ENCODE data around the gene CCAR1.
"Not testable (repeated sequence)": the region's sequence is repeated elsewhere in the genome, so short reads cannot be mapped to it uniquely, and the experiment has no call there.

Gene CCAR1

GRCh38 chr10:68816796-68817412, 95.9 kb downstream of the CCAR1 start:
- no peak for TF ChIP-seq CTCF (conservative IDR thresholded peaks at IDR 0.05; ENCODE audit: low read depth, low read length)
- DNase-seq (ENCODE audit: low read depth): no peak

GRCh38 chr10:68820359-68820758, 99.3 kb downstream of the CCAR1 start:
- DNase-seq (ENCODE audit: low read depth); H3K4me3 ChIP-seq (ENCODE audit: low read depth, low read length): not testable (repeated sequence)

More at GRCh38 chr10:68816796-68817412, 95.9 kb downstream of the CCAR1 start:
- H3K4me3 ChIP-seq (ENCODE audit: low read depth, low read length): no peak overlapping the region

DNA sequence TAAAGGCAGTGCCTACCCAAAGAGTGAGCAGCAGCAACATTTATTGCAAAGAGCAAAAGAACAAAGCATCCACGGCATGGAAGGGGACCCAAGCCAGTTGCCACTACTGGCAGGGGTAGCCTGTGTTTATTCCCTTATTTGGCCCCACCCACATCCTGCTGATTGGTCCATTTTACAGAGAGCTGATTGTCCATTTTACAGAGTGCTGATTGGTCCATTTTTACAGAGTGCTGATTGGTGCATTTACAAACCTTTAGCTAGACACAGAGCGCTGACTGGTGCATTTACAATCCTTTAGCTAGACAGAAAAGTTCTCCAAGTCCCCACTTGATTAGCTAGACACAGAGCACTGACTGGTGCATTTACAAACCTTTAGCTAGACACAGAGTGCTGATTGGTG, 101.6 kb downstream of the CCAR1 start:
- DNase-seq (ENCODE audit: low read depth); H3K4me3 ChIP-seq (ENCODE audit: low read depth, low read length): not testable (repeated sequence)

DNA sequence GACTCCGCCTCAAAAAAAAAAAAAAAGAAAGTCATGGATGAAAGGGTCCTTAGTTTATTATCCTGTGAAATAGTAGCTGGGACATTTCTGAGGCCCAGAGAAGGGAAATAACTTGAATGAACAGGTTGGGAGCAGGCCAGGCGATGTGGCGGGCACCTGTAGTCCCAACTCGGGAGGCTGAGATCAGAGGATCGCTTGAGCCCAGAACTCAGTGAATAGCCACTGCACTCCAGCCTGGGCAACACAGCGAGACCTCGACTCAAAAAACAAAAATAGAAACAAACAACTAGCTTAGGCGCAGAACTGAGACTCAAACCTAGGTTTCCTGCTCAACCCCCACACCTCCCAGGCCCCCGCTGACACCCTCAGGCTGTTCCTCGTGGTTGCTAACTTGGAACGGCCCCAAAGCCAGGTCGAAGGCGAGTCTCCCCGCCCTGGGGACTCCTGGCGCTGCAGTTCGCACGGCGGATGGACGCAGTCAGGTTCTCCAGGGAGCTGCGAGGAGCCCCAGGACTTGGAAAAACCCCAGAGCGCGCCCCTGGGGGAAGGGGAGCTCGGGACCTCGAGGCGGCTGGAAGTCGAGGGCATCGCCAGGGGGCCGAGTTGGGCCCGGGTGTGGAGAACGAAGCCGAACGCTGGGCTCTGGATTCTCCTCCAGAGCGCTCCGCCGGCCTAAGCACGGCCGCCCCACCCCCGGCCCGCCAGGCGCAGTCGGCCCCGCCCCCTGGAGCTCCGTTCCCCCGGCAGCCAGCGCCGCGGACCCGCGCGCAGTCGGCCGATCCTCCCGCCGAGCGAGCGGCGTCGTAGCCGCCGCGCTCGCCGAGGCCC, 105.9 kb downstream of the CCAR1 start, which contains the start of gene STOX1:
Gene STOX1, plus strand, starts transcription at position 768 of the 828 bp plus-strand sequence. CDS start 93 bp downstream, outside the sequence.
- H3K4me3 ChIP-seq (ENCODE audit: low read depth, low read length): peak within 1 kb of the TSS; percentile 58
- peak; percentile 58 for DNase-seq (ENCODE audit: low read depth)
- no peak for TF ChIP-seq CTCF (conservative IDR thresholded peaks at IDR 0.05; ENCODE audit: low read depth, low read length)

DNA sequence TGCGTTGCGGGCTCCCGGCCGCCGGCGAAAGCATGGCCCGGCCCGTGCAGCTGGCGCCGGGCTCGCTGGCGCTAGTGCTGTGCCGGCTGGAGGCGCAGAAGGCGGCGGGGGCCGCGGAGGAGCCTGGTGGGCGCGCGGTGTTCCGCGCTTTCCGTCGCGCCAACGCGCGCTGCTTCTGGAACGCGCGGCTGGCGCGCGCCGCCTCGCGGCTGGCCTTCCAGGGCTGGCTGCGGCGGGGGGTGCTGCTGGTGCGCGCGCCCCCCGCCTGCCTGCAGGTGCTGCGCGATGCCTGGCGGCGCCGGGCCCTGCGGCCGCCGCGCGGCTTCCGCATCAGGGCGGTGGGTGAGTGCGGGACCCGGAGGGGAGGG, 106.5 kb downstream of the CCAR1 start:
- DNase-seq (ENCODE audit: low read depth): not testable (repeated sequence)
- peak overlapping the region; percentile 58 for H3K4me3 ChIP-seq (ENCODE audit: low read depth, low read length)

DNA sequence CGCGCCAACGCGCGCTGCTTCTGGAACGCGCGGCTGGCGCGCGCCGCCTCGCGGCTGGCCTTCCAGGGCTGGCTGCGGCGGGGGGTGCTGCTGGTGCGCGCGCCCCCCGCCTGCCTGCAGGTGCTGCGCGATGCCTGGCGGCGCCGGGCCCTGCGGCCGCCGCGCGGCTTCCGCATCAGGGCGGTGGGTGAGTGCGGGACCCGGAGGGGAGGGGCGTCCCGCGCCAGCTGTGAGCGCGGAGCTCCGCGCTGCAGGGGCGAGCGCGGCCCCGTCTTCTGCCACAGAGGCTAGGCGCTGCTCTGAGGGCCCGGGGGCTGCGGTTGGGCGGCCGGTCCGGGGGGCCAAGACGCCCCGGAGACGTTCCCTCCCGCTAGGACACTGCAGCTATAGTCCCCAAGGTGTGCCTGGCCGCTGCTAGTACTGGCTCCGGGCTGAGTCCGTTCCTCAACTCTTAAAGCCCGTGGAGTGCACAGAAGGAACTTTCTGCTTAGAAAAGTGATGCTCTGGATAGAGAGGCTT, 107.1 kb downstream of the CCAR1 start:
- H3K4me3 ChIP-seq (ENCODE audit: low read depth, low read length): peak overlapping the region; percentile 43
- DNase-seq (ENCODE audit: low read depth): not testable (repeated sequence)

DNA sequence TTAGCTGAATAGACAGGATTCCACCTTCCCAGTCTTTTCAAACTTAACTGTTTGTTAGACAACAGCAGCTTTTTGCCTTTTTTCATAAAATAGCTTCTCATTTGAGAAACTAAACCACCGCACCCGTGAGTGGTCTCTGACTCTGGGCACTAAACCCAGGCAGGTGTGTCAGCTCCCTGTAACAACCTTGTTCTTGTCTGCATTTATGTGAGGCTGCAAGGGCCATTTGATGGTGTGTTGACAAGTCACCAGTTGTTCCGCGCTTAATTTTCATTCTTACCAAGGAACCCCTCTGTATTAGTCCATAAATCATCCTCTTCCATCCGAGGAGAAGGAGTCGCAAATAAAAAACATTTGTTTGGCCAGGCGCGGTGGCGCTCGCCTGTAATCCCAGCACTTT, 107.8 kb downstream of the CCAR1 start:
- no peak overlapping the region for H3K4me3 ChIP-seq (ENCODE audit: low read depth, low read length)
- no peak for DNase-seq (ENCODE audit: low read depth)
- no peak for TF ChIP-seq CTCF (conservative IDR thresholded peaks at IDR 0.05; ENCODE audit: low read depth, low read length)

- H3K4me3 ChIP-seq (ENCODE audit: low read depth, low read length): no peak overlapping the region
- DNase-seq (ENCODE audit: low read depth): no peak
- no peak for TF ChIP-seq CTCF (conservative IDR thresholded peaks at IDR 0.05; ENCODE audit: low read depth, low read length)
These were observed 108.5 kb downstream of the CCAR1 start for GRCh38 chr10:68829521-68829920.

DNA sequence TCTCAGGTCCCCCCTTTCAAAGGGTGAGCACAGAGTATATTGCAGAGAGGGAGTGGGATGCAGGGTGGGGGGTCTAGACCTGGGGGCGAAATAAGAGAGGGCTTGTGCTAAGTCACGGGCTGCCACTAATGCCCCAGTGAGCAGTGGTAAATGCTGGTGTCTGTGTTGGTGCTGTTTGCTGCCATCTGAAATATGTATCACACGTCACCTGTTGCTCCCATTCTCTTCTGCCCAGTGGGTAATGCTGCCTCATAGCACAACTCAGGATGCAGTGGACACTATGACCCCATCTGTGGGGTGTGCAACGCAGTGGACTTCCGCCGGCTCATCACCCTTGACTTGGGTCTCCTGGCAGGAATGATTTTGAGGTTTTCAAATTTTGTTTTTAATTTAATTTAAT, 108.9 kb downstream of the CCAR1 start:
- TF ChIP-seq CTCF (conservative IDR thresholded peaks at IDR 0.05; ENCODE audit: low read depth, low read length): no peak
- H3K4me3 ChIP-seq (ENCODE audit: low read depth, low read length): no peak overlapping the region
- no peak for DNase-seq (ENCODE audit: low read depth)

Data from choroid plexus epithelial cell (primary cell).